Stimulated activated naive CD8-positive, alpha-beta T cell treated with anti-CD3 and anti-CD28 coated beads, Interleukin-15, Interleukin-2, amounts not matched to agents 100 ng/mL and 50 ng/mL, for 24 hours (primary cell): ENCODE data around the gene TAOK2.

ENCODE experiments used
- H3K27ac Mint-ChIP-seq: one replicate; pipeline ENCODE4 v1.8.0; 2021; ENCODE audit warnings: mild to moderate bottlenecking, mixed read lengths
- H3K27me3 Mint-ChIP-seq: one replicate; pipeline ENCODE4 v1.8.0; 2021; ENCODE audit warnings: mixed read lengths
- H3K36me3 Mint-ChIP-seq: one replicate; pipeline ENCODE4 v1.8.0; 2021; ENCODE audit warnings: low read depth, mixed read lengths
- H3K4me1 Mint-ChIP-seq: one replicate; pipeline ENCODE4 v1.8.0; 2021; ENCODE audit warnings: low read depth, mixed read lengths
- H3K4me3 Mint-ChIP-seq: one replicate; pipeline ENCODE4 v1.8.0; 2021; ENCODE audit warnings: mild to moderate bottlenecking, mixed read lengths
- H3K9me3 Mint-ChIP-seq: one replicate; pipeline ENCODE4 v1.8.0; 2021; ENCODE audit warnings: mixed read lengths

Gene TAOK2

GRCh38 chr16:29977063-29977825 lies 3.6 kb downstream of the TAOK2 start:
- peaks cover 43% of the 10 kb centered on the region for H3K36me3 Mint-ChIP-seq
- H3K9me3 Mint-ChIP-seq = peaks cover 6% of the 10 kb centered on the region
- H3K27ac Mint-ChIP-seq = no peak overlapping the region
- peaks cover 33% of the 10 kb centered on the region for H3K4me1 Mint-ChIP-seq
- H3K27me3 Mint-ChIP-seq = no peaks in the 10 kb centered on the region
- no peak overlapping the region for H3K4me3 Mint-ChIP-seq

- H3K27ac Mint-ChIP-seq = peak overlapping the region; percentile 41
- no peak overlapping the region for H3K4me3 Mint-ChIP-seq
- peaks cover 2% of the 10 kb centered on the region for H3K9me3 Mint-ChIP-seq
- peaks cover 41% of the 10 kb centered on the region for H3K36me3 Mint-ChIP-seq
- peaks cover 29% of the 10 kb centered on the region for H3K4me1 Mint-ChIP-seq
- no peaks in the 10 kb centered on the region for H3K27me3 Mint-ChIP-seq
These were observed 4.4 kb downstream of the TAOK2 start for GRCh38 chr16:29978081-29978480.

- peaks cover 44% of the 10 kb centered on the region for H3K36me3 Mint-ChIP-seq
- H3K27me3 Mint-ChIP-seq = no peaks in the 10 kb centered on the region
- no peak overlapping the region for H3K4me3 Mint-ChIP-seq
- peak overlapping the region; percentile 41 for H3K27ac Mint-ChIP-seq
- H3K4me1 Mint-ChIP-seq = peaks cover 24% of the 10 kb centered on the region
- H3K9me3 Mint-ChIP-seq = no peaks in the 10 kb centered on the region
These were observed 5.0 kb downstream of the TAOK2 start for GRCh38 chr16:29978564-29979270.

GRCh38 chr16:29982560-29983419 lies 9.1 kb downstream of the TAOK2 start:
- Mint-ChIP-seq H3K27ac (no peak overlapping the region), H3K4me3 (no peak overlapping the region), H3K4me1 (no peaks in the 10 kb centered on the region), H3K27me3 (no peaks in the 10 kb centered on the region), H3K36me3 (peaks cover 66% of the 10 kb centered on the region), H3K9me3 (no peaks in the 10 kb centered on the region)

GRCh38 chr16:29983420-29984136 lies 9.9 kb downstream of the TAOK2 start:
- Mint-ChIP-seq H3K4me3 (no peak overlapping the region), H3K4me1 (no peaks in the 10 kb centered on the region), H3K9me3 (no peaks in the 10 kb centered on the region), H3K27me3 (no peaks in the 10 kb centered on the region), H3K36me3 (peaks cover 70% of the 10 kb centered on the region), H3K27ac (no peak overlapping the region)

- Mint-ChIP-seq H3K4me1 (no peaks in the 10 kb centered on the region), H3K9me3 (no peaks in the 10 kb centered on the region), H3K36me3 (peaks cover 66% of the 10 kb centered on the region), H3K27me3 (no peaks in the 10 kb centered on the region), H3K27ac (no peak overlapping the region), H3K4me3 (no peak overlapping the region)
These were observed 10.6 kb downstream of the TAOK2 start for GRCh38 chr16:29984137-29984763.

GRCh38 chr16:29984764-29985147 lies 11.1 kb downstream of the TAOK2 start:
- no peaks in the 10 kb centered on the region for H3K9me3 Mint-ChIP-seq
- H3K27me3 Mint-ChIP-seq = no peaks in the 10 kb centered on the region
- H3K4me1 Mint-ChIP-seq = no peaks in the 10 kb centered on the region
- no peak overlapping the region for H3K4me3 Mint-ChIP-seq
- no peak overlapping the region for H3K27ac Mint-ChIP-seq
- peaks cover 65% of the 10 kb centered on the region for H3K36me3 Mint-ChIP-seq

- Mint-ChIP-seq H3K27me3 (no peaks in the 10 kb centered on the region), H3K4me3 (no peak overlapping the region), H3K4me1 (no peaks in the 10 kb centered on the region), H3K36me3 (peaks cover 67% of the 10 kb centered on the region), H3K27ac (no peak overlapping the region), H3K9me3 (no peaks in the 10 kb centered on the region)
These were observed 11.7 kb downstream of the TAOK2 start for GRCh38 chr16:29985271-29985811.

- H3K27ac Mint-ChIP-seq = no peak overlapping the region
- H3K36me3 Mint-ChIP-seq = peaks cover 64% of the 10 kb centered on the region
- H3K9me3 Mint-ChIP-seq = no peaks in the 10 kb centered on the region
- no peak overlapping the region for H3K4me3 Mint-ChIP-seq
- no peaks in the 10 kb centered on the region for H3K27me3 Mint-ChIP-seq
- no peaks in the 10 kb centered on the region for H3K4me1 Mint-ChIP-seq
These were observed 12.6 kb downstream of the TAOK2 start for GRCh38 chr16:29986231-29986630.

GRCh38 chr16:29986931-29987330 lies 13.3 kb downstream of the TAOK2 start:
- no peaks in the 10 kb centered on the region for H3K4me1 Mint-ChIP-seq
- no peaks in the 10 kb centered on the region for H3K9me3 Mint-ChIP-seq
- H3K36me3 Mint-ChIP-seq = peaks cover 61% of the 10 kb centered on the region
- no peak overlapping the region for H3K4me3 Mint-ChIP-seq
- H3K27me3 Mint-ChIP-seq = no peaks in the 10 kb centered on the region
- H3K27ac Mint-ChIP-seq = no peak overlapping the region

GRCh38 chr16:29987371-29988085 lies 13.9 kb downstream of the TAOK2 start:
- Mint-ChIP-seq H3K4me3 (no peak overlapping the region), H3K4me1 (no peaks in the 10 kb centered on the region), H3K9me3 (no peaks in the 10 kb centered on the region), H3K27me3 (no peaks in the 10 kb centered on the region), H3K27ac (no peak overlapping the region), H3K36me3 (peaks cover 57% of the 10 kb centered on the region)

- Mint-ChIP-seq H3K9me3 (no peaks in the 10 kb centered on the region), H3K27ac (peak overlapping the region; percentile 23), H3K27me3 (no peaks in the 10 kb centered on the region), H3K4me1 (no peaks in the 10 kb centered on the region), H3K36me3 (peaks cover 52% of the 10 kb centered on the region), H3K4me3 (no peak overlapping the region)
These were observed 14.8 kb downstream of the TAOK2 start for GRCh38 chr16:29988346-29989075.
